ENCODE results near the gene FGGY.

- TF ChIP-seq CTCF (IDR thresholded peaks at IDR 0.05) (no peak), EZH2 (IDR thresholded peaks at IDR 0.05) (no peak)
These were observed 334.8 kb downstream of the FGGY start for GRCh38 chr1:59631561-59632255.

Data from neural progenitor cell (in vitro differentiated cells).